B cell (primary cell): Measurements from ENCODE around the gene CACTIN.

Experiments
- EZH2 ChIP-seq: IDR thresholded peaks from 2 replicates; pipeline ENCODE4 v1.6.1; 2012; ENCODE audit warnings: borderline replicate concordance, low read depth, mild to moderate bottlenecking, moderate library complexity, low read length; ENCODE audit not compliant: insufficient read depth, poor library complexity, severe bottlenecking
- TF ChIP-seq, protein P1 (sequence below): fragments of 200-600 bp; IDR thresholded peaks from one replicate; pipeline ENCODE4 v1.8.0; 2022; ENCODE audit warnings: antibody characterized with exemption, mild to moderate bottlenecking

DNA sequence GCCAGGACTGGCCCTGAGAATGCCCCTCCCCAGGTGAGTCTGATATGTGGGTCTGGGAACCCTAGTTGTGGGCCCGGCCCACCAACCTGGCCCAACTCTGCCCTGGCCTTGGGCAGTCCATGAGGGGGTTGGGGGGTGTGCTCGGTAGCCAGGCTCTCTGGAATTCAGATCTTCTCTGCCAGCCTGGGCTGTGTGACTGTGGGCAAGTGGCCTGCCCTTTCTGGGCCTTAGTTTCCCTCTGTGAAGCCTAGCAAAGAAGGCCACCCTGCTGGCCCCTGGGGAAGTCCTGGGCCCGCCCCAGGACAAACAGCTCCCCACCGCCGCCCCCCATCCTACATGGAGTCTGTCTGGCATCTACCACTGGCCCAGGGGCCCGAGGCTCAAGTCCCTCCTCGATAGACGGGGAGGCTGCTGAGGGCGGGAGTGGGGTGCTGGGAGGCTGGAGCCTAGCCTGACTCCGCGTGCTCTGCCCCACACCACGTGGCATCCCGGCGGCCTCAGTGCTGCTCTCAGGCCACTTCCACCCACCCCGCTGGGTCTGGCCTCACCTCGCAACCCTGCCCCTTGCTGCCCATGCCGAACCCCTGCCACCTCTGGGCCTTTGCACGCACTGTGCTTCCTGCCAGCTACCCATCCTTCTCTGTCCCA is 11.6 kb downstream of the CACTIN start:
- TF ChIP-seq, protein P1, sequence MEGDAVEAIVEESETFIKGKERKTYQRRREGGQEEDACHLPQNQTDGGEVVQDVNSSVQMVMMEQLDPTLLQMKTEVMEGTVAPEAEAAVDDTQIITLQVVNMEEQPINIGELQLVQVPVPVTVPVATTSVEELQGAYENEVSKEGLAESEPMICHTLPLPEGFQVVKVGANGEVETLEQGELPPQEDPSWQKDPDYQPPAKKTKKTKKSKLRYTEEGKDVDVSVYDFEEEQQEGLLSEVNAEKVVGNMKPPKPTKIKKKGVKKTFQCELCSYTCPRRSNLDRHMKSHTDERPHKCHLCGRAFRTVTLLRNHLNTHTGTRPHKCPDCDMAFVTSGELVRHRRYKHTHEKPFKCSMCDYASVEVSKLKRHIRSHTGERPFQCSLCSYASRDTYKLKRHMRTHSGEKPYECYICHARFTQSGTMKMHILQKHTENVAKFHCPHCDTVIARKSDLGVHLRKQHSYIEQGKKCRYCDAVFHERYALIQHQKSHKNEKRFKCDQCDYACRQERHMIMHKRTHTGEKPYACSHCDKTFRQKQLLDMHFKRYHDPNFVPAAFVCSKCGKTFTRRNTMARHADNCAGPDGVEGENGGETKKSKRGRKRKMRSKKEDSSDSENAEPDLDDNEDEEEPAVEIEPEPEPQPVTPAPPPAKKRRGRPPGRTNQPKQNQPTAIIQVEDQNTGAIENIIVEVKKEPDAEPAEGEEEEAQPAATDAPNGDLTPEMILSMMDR, result no peak
- TF ChIP-seq EZH2, result no peak
